Muscle layer of colon (tissue), 2 donors: Measurements from ENCODE around the gene LATS2.

ENCODE experiments used
- H3K27ac ChIP-seq: one replicate; pipeline ENCODE4 v1.7.0; 2013; ENCODE audit warnings: low read depth, mild to moderate bottlenecking, low read length, moderate library complexity
- H3K27me3 ChIP-seq, 2 donors: one replicate each; pipeline ENCODE4 v1.7.0; 2013; ENCODE audit warnings: low read length in 2 of 2, mild to moderate bottlenecking in 2 of 2; ENCODE audit not compliant: insufficient read depth in 2 of 2, control insufficient read depth in 1 of 2
- H3K36me3 ChIP-seq: one replicate; pipeline ENCODE4 v1.7.0; 2013; ENCODE audit warnings: mild to moderate bottlenecking, low read length; ENCODE audit not compliant: insufficient read depth
- H3K4me1 ChIP-seq: one replicate; pipeline ENCODE4 v1.7.0; 2013; ENCODE audit warnings: mild to moderate bottlenecking, low read length; ENCODE audit not compliant: insufficient read depth
- H3K4me3 ChIP-seq, 2 donors: one replicate each; pipeline ENCODE4 v1.7.0; 2013; ENCODE audit warnings: low read length in 2 of 2, low read depth in 1 of 2, mild to moderate bottlenecking in 1 of 2, moderate library complexity in 1 of 2
- H3K9ac ChIP-seq: one replicate; pipeline ENCODE4 v1.7.0; 2013; ENCODE audit warnings: low read length
- H3K9me3 ChIP-seq: one replicate; pipeline ENCODE4 v1.7.0; 2013; ENCODE audit warnings: mild to moderate bottlenecking, low read length
- donor health status: abdominal sarcoma.
- donor health status: Adenocarcinoma of cecum.

Gene LATS2

GRCh38 chr13:21061029-21061763 is at the start of gene LATS2:
Gene LATS2 (minus strand): TSS chr13:21061586. CDS start chr13:21046026, 15,560 bp downstream.
- H3K27ac ChIP-seq: peak within 1 kb of the TSS; percentile 99
- H3K4me3 ChIP-seq: peak within 1 kb of the TSS; percentile 69 to 92
- no peaks in the 10 kb centered on the region for H3K36me3 ChIP-seq
- H3K9ac ChIP-seq: peak within 1 kb of the TSS; percentile 51
- no peaks in the 10 kb centered on the region for H3K27me3 ChIP-seq
- peaks cover 29% of the 10 kb centered on the region for H3K4me1 ChIP-seq
- H3K9me3 ChIP-seq: no peaks in the 10 kb centered on the region

GRCh38 chr13:21109168-21109567 is 47.8 kb upstream of the LATS2 start:
- Histone ChIP-seq H3K4me3 (no peak overlapping the region), H3K27me3 (no peaks in the 10 kb centered on the region), H3K9ac (no peak overlapping the region), H3K4me1 (no peaks in the 10 kb centered on the region), H3K27ac (no peak overlapping the region), H3K9me3 (no peaks in the 10 kb centered on the region), H3K36me3 (no peaks in the 10 kb centered on the region)

- Histone ChIP-seq H3K27ac (no peak overlapping the region), H3K27me3 (no peaks in the 10 kb centered on the region), H3K4me1 (no peaks in the 10 kb centered on the region), H3K4me3 (no peak overlapping the region), H3K9me3 (no peaks in the 10 kb centered on the region), H3K9ac (no peak overlapping the region), H3K36me3 (no peaks in the 10 kb centered on the region)
These were observed 44.7 kb upstream of the LATS2 start for GRCh38 chr13:21106089-21106488.

GRCh38 chr13:21104199-21105019 is 43.0 kb upstream of the LATS2 start:
- Histone ChIP-seq H3K4me1 (no peaks in the 10 kb centered on the region), H3K36me3 (no peaks in the 10 kb centered on the region), H3K9ac (no peak overlapping the region), H3K27ac (no peak overlapping the region), H3K27me3 (no peaks in the 10 kb centered on the region), H3K4me3 (no peak overlapping the region), H3K9me3 (no peaks in the 10 kb centered on the region)

GRCh38 chr13:21101865-21102576 is 40.6 kb upstream of the LATS2 start:
- Histone ChIP-seq H3K36me3 (no peaks in the 10 kb centered on the region), H3K9ac (no peak overlapping the region), H3K4me1 (no peaks in the 10 kb centered on the region), H3K4me3 (no peak overlapping the region), H3K9me3 (no peaks in the 10 kb centered on the region), H3K27ac (no peak overlapping the region), H3K27me3 (no peaks in the 10 kb centered on the region)

- no peak overlapping the region for H3K27ac ChIP-seq
- H3K27me3 ChIP-seq: no peaks in the 10 kb centered on the region
- H3K9me3 ChIP-seq: no peaks in the 10 kb centered on the region
- no peak overlapping the region for H3K9ac ChIP-seq
- no peaks in the 10 kb centered on the region for H3K36me3 ChIP-seq
- no peak overlapping the region for H3K4me3 ChIP-seq
- H3K4me1 ChIP-seq: no peaks in the 10 kb centered on the region
These were observed 39.8 kb upstream of the LATS2 start for GRCh38 chr13:21100994-21101757.

GRCh38 chr13:21100211-21100610 is 38.8 kb upstream of the LATS2 start:
- H3K27ac ChIP-seq: no peak overlapping the region
- H3K4me3 ChIP-seq: no peak overlapping the region
- H3K9me3 ChIP-seq: no peaks in the 10 kb centered on the region
- H3K36me3 ChIP-seq: no peaks in the 10 kb centered on the region
- H3K4me1 ChIP-seq: no peaks in the 10 kb centered on the region
- H3K27me3 ChIP-seq: no peaks in the 10 kb centered on the region
- no peak overlapping the region for H3K9ac ChIP-seq

GRCh38 chr13:21095311-21095710 is 33.9 kb upstream of the LATS2 start:
- H3K9ac ChIP-seq: no peak overlapping the region
- no peak overlapping the region for H3K27ac ChIP-seq
- H3K9me3 ChIP-seq: no peaks in the 10 kb centered on the region
- H3K36me3 ChIP-seq: no peaks in the 10 kb centered on the region
- no peaks in the 10 kb centered on the region for H3K4me1 ChIP-seq
- no peaks in the 10 kb centered on the region for H3K27me3 ChIP-seq
- no peak overlapping the region for H3K4me3 ChIP-seq

GRCh38 chr13:21089830-21090229 is 28.4 kb upstream of the LATS2 start:
- Histone ChIP-seq H3K4me3 (no peak overlapping the region), H3K27me3 (no peaks in the 10 kb centered on the region), H3K27ac (no peak overlapping the region), H3K4me1 (no peaks in the 10 kb centered on the region), H3K9me3 (no peaks in the 10 kb centered on the region), H3K36me3 (no peaks in the 10 kb centered on the region), H3K9ac (no peak overlapping the region)

GRCh38 chr13:21088534-21088933 is 27.1 kb upstream of the LATS2 start:
- Histone ChIP-seq H3K27me3 (no peaks in the 10 kb centered on the region), H3K4me3 (no peak overlapping the region), H3K4me1 (no peaks in the 10 kb centered on the region), H3K27ac (no peak overlapping the region), H3K36me3 (no peaks in the 10 kb centered on the region), H3K9me3 (no peaks in the 10 kb centered on the region), H3K9ac (no peak overlapping the region)

GRCh38 chr13:21086929-21087328 is 25.5 kb upstream of the LATS2 start:
- Histone ChIP-seq H3K9ac (no peak overlapping the region), H3K27ac (no peak overlapping the region), H3K4me1 (no peaks in the 10 kb centered on the region), H3K4me3 (no peak overlapping the region), H3K9me3 (no peaks in the 10 kb centered on the region), H3K27me3 (no peaks in the 10 kb centered on the region), H3K36me3 (no peaks in the 10 kb centered on the region)
